ENCODE data around the gene FAM89B. TPM values are rescaled to one million over a fixed set of nuclear protein-coding genes. Genes with fewer than 3 reads are reported as not detected.

Gene FAM89B
- total RNA-seq = 10.7 and 15.2 TPM in 2 replicates

GRCh38 chr11:65572356-65573051 is at the start of gene FAM89B:
FAM89B (plus strand) TSS chr11:65572538; CDS start chr11:65572670, 132 bp downstream.

GRCh38 chr11:65524741-65525545 is 47.4 kb upstream of the FAM89B start, which contains the start of gene SCYL1:
SCYL1 (plus strand) TSS chr11:65525083; CDS start chr11:65525154, 71 bp downstream.

GRCh38 chr11:65558002-65558929 is 14.1 kb upstream of the FAM89B start, which contains the start of gene LTBP3:
LTBP3 (minus strand) TSS chr11:65558359; CDS start chr11:65557959, 400 bp downstream.

GRCh38 chr11:65569973-65570918 is 2.1 kb upstream of the FAM89B start, which contains the start of gene ZNRD2:
ZNRD2 (plus strand) TSS chr11:65570477; CDS start chr11:65570492, 15 bp downstream.

GRCh38 chr11:65575568-65576231 is 3.4 kb downstream of the FAM89B start, which contains the start of gene EHBP1L1:
EHBP1L1 (plus strand) TSS chr11:65576053; CDS start chr11:65576303, 250 bp downstream.

GRCh38 chr11:65595543-65596281 is 23.4 kb downstream of the FAM89B start, which contains the start of gene KCNK7:
KCNK7 (minus strand) TSS chr11:65595800; CDS start chr11:65595772, 28 bp downstream.

GRCh38 chr11:65615229-65615949 is 43.1 kb downstream of the FAM89B start, which contains the start of gene PCNX3:
PCNX3 (plus strand) TSS chr11:65615776; CDS start chr11:65616312, 536 bp downstream.

Small RNA genes within 50 kb of the gene (small RNA-seq; reads per million reads assigned to genes)
- not detected for gene AP001362.1

Other genes with a start within 250 kb of the FAM89B start
- 45.1 and 47.1 TPM in 2 replicates for gene DPF2, start 238.7 kb upstream of the FAM89B start, total RNA-seq
- gene TIGD3, start 217.8 kb upstream of the FAM89B start, total RNA-seq = 0.13 TPM in 1 of 2 replicates, not detected in the other
- gene SLC25A45, start 189.9 kb upstream of the FAM89B start, total RNA-seq = 3.8 and 4.4 TPM in 2 replicates
- gene FRMD8, start 185.9 kb upstream of the FAM89B start, total RNA-seq = 38.3 and 58.9 TPM in 2 replicates
- 1,072 and 1,138 TPM in 2 replicates for gene NEAT1, start 149.7 kb upstream of the FAM89B start, total RNA-seq
- 22,250 and 24,202 TPM in 2 replicates for gene MALAT1, start 73.5 kb upstream of the FAM89B start, total RNA-seq
- 72.1 and 75.3 TPM in 2 replicates for gene SCYL1, start 47.5 kb upstream of the FAM89B start, total RNA-seq
- 43.5 and 53.8 TPM in 2 replicates for gene LTBP3, start 14.2 kb upstream of the FAM89B start, total RNA-seq
- gene ZNRD2, start 2.1 kb upstream of the FAM89B start, total RNA-seq = 36.2 and 42.1 TPM in 2 replicates
- gene EHBP1L1, start 3.5 kb downstream of the FAM89B start, total RNA-seq = 33.2 and 36.1 TPM in 2 replicates
- gene KCNK7, start 23.3 kb downstream of the FAM89B start, total RNA-seq = not detected in 2 replicates
- 19.0 and 20.6 TPM in 2 replicates for gene MAP3K11, start 41.7 kb downstream of the FAM89B start, total RNA-seq
- gene PCNX3, start 43.2 kb downstream of the FAM89B start, total RNA-seq = 21.3 and 23.1 TPM in 2 replicates
- gene SIPA1, start 65.6 kb downstream of the FAM89B start, total RNA-seq = 10.6 and 11.9 TPM in 2 replicates
- 30.9 and 31.2 TPM in 2 replicates for gene RELA, start 90.4 kb downstream of the FAM89B start, total RNA-seq
- gene KAT5, start 139.7 kb downstream of the FAM89B start, total RNA-seq = 36.9 and 40.2 TPM in 2 replicates
- 35.1 and 51.9 TPM in 2 replicates for gene RNASEH2C, start 148.3 kb downstream of the FAM89B start, total RNA-seq
- 11.8 and 14.9 TPM in 2 replicates for gene AP5B1, start 208.4 kb downstream of the FAM89B start, total RNA-seq
- not detected in 2 replicates for gene OVOL1, start 214.5 kb downstream of the FAM89B start, total RNA-seq

Data from articular chondrocyte of knee joint (primary cell).